HG03565 (cell line): ENCODE measurements around the gene FRYL.
"Not testable (repeated sequence)": the region's sequence is repeated elsewhere in the genome, so short reads cannot be mapped to it uniquely, and the experiment has no call there.

ENCODE experiments used
- ATAC-seq: cut with Tn5 transposase; IDR thresholded peaks from one replicate; pipeline ENCODE4 v1.9.1; 2021; ENCODE audit warnings: mild to moderate bottlenecking, moderate library complexity; ENCODE audit not compliant: unreplicated experiment

The FRYL gene

DNA sequence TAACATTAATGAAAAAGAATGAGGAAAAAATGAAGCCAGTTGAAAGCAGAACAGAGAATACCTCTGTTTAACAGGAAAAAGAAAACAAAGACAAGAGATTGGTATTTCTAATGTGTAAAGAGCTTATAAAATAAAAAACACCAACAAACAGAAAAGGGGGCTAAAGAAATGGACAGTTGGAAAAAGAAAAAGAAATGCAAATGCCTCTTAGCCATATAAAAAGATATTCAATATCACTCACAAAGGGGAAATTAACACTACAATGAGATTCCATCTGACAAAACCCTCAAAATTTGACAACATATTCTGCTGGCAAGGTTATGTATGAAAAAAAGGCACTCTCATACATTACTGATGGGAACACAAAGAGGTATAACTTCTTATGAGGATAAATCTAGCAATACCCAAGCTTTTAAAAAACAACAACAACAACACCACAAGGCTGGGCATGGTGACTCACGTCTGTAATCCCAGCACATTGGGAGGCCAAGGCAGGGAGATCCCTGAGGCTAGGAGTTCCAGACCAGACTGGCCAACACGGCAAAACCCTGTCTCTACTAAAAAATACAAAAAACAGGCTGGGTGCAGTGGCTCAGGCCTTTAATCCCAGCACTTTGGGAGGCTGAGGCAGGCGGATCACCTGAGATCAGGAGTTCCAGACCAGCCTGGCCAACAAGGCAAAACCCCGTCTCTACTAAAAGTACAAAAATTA lies 75.8 kb downstream of the FRYL start:
- ATAC-seq: no peak

DNA sequence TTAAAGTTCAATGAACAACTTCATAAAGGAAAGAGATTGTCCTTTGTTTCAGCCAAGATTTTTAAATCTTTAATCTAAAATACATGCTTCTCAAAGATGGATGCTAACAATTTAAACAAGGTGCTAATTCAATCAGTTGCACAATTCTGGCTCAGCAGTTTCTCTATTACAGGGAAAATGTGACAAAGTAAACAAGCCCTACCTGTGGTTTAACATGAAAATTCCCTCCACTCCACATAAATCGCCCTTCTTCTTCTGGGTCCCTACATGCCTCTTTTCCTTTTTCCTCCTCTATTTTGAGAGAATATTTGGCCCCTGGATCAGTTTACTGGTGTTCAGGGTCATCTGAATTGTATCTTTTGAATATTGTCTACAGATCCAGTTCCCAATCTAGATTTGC lies 80.6 kb downstream of the FRYL start:
- ATAC-seq: peak; percentile 6

DNA sequence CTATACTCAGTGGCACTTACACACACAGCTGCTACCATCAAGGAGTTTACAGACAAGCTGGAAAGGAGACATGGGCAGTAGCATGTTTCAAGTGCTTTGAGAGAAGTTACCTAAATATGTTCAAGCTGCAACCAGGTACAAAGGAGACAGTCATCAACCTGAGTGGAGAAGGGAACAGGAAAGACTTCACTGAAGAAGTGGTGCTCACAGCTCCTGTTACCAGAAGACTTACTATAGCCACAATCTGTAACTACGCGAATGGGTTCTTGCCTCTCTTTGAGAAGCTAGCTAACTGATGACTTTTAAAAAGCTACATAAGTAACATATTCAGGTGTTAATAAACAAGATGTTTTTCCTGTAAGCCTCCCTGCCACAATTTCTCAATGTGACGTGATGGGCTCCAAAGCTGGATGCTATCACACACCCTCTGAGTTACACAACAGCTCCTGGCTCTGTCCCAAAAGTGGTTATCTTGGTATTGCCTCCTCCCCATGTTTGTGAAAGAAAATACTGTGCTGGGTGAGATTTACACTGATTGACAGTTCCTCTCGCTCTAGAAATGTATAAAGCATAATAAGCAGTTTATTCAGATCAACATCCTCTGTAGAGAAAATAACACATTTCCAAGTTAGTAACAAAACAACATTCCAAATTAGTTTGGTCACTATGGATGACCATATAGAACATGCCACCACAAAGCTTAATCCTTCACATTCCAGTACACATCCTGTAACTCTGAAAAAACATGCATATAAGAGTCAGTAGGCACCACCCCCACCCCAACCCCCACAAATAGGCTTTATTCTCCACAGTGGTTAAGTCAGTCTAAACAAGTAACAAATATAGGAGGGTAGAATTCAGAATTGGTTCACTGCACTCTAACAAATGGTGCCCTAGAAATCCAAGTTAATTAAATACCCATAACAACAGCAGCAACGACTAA lies 81.8 kb downstream of the FRYL start:
- ATAC-seq: no peak

DNA sequence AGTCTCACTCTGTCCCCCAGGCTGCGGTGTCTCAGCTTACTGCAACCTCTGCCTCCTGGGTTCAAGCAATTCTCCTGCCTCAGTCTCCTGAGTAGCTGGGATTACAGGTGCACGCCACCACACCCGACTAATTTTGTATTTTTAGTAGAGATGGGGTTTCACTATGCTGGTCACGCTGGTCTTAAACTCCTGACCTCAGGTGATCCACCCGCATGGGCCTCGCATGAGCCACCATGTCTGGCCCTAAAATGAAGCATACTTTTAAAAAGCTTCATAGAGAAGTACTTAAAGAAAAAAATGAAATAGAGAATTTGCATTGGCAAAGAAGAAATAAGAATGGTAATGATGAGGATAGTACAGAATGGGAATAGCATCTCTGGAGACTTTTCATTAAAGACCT lies 82.6 kb downstream of the FRYL start:
- not testable (repeated sequence) for ATAC-seq

DNA sequence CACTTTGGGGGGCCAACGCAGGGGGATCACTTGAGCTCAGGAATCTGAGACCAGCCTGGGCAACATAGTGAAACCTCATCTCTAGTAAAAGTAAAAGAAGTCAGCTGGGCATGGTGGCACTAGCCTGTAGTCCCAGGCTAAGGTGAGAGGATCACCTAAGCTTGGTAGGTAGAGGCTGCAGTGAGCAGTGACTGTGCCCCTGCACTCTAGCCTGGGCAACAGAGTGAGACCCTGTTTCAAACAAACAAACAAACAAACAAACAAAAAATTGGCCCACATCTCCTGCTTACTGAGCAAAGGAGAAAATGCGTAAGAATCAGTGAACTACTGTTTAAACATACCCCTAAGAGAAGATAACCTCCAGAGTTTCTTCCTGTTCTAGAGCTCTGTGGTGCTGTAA lies 85.3 kb downstream of the FRYL start:
- ATAC-seq: no peak

DNA sequence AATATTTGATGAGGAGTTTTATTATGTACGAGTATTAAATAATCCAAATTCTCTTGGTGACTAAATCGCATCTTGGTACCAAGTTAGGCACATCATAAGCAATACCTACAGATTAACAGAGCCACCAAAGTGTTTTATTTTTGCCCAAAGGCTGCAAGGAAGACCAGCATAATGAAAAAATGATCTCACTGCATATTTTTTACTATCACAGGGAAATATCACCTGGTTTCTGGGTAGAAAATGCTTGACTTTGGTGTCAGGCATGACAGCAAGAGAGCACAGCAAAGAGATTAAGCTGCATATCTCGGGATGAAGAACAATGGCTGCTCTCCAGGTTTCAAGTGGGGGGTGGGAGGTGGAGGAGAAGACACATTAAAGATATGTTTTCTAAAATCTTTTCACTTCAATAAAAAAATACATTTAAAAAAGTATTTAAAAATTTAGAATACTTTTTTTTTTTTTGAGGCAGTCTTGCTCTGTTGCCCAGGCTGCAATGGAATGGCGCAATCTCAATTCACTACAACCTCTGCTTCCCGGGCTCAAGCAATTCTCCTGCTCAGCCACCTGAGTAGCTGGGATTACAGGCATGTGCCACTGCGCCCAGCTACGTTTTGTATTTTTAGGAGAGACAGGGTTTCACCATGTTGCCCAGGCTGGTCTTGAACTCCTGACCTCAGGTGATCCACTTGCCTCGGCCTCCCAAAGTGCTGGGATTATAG lies 86.1 kb downstream of the FRYL start:
- no peak for ATAC-seq

DNA sequence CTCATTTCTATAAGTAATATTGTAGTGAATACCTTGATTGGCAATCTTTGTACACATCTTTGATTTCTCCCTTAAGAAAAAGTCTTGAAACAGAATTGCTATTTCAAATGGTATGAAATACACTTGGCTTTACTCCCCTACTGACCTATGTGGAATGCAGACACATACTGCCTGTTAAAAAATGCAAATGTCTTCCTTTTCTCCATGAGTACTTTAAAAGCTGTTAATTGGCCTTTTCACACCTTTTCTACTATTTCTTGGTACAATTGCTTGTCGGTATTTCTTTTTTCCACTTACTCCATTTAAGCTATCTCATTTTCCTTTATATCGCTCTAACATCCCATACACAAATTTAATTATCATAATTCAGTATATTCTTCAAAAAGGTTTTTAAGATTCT lies 87.2 kb downstream of the FRYL start:
- no peak for ATAC-seq

DNA sequence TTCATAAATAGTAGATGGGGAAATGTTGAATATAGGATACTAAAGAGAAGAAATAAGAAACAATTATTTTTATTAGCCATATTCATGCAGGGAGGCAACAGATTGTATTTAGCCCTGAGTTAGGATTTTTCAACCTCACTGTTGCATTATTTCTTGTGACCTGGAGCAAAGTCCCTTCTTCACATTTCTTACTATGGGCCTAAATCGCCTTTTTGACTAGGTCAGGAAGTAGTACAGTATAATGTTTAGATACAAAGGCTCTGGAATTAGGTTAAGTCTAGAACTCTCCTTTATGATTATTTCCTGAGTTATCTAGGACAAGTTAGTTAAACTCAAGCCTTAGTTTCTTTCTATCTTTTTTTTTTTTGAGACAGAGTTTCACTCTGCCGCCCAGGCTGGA lies 88.0 kb downstream of the FRYL start:
- no peak for ATAC-seq

DNA sequence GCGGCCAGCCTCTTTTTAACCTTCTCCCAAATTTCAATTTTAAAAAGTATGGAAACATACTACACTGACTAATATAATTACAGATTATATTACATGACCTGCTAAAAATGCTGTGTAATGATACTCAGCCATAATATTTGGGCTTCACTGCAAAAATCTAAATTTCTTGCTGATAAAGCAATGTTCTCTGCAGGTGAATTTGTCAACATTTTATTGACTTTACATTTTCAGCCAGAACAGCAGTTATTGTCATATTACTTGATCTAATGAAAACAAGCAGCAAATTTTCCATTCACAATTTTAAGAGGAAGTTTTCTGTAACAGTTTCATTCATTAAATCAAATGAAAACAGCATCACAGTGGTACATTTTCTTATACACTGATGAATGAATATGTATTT lies 91.1 kb downstream of the FRYL start:
- no peak for ATAC-seq

DNA sequence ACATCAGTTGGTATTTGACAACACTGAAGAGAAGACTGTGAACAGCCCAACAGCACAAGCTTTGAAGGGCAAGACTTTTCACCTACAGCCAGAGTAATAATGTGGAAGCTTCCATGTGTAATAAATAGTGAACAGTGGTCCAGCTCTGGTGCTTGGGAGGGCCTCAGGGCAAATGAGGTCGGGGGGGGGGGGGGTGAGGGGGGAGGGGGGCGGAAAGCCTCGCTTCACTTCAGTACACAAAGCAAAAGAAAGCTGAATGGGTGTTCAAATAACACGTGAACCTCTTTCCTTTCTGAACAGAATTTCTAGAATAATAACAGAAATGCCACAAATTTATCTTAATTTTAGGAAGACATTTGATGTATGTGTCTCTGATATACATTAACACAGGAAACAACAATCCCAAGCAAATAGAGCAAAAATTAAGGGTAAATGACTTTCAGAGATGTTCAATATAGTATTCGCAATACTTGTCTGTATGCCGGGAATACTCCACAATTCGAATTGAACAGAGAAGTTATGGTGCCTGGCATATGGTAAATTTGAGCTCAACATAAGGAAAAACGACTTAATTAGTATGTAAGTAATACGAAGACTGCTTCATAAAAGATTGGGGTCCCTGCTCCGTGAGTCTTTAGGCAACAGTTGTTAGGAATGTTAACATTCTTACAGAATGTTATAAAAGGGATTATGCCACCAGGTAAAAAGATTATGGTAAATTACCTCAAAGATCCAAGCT lies 92.6 kb downstream of the FRYL start:
- ATAC-seq: no peak

DNA sequence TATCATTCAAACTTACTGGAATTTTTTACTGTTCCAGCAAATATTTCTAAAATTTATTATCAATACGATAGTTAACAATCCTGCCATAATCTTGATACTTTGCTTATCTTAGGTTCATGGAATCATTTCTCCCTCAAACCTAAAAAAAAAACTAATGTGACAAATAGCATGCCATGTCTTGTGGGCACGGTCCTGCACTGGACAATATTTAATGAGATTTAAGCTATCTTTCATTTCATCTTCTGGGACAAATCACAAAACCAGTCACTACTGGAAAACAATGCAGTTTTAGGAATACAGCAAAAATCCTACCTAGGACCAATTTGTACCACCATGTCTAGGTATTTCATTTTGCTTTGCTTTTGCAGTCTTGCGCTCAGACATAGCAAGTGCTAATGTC lies 93.7 kb downstream of the FRYL start:
- ATAC-seq: no peak

DNA sequence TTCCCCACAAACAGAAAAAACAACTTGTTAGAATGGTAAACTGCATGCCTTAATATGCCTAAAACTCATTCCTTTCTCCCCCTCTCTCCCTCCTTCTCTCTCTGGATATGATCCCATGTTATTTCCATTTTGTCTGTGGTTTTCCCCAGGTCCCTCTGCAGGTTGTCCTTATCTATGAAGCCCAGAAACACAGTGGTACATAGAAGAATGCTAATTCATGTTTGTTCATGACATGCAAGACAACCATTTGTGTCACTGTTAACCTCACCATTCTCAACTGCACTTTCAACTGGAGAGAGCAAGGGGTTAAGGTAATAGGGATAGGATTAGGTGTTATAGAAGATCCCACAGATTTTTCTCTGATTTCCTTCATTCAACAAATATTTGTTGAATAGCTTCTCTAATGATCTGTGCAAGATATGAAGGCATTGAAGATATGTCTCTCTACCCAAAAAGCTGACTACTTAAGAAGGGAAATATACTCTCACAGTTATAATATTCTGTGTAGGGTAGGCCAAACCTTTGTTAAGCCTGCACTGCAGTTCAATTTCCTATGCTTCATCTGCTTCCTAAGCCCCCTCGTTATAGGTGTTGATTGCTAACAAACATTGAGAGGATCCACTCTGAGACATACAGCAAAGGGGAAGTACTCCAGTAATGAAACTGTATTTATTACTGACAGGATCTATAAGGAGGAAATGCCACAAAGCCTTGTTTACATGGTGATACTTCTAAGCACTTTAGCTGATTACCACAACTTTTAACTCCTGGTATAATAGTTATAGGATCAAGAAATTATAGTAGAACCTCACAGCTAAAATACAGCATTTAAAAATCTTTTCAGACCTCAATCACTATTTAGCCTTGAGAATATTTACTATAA lies 96.1 kb downstream of the FRYL start:
- peak; percentile 70 for ATAC-seq

DNA sequence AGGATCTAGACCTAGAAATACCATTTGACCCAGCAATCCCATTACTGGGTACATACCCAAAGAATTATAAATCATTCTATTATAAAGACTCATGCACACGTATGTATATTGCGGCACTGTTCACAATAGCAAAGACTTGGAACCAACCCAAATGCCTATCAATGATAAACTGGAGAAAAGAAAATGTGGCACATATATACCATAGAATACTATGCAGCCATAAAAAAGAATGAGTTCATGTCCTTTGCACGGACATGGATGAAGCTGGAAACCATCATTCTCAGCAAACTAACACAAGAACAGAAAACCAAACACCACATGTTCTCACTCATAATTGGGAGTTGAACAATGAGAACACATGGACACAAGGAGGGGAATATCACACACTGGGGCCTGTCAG lies 97.2 kb downstream of the FRYL start:
- not testable (repeated sequence) for ATAC-seq

DNA sequence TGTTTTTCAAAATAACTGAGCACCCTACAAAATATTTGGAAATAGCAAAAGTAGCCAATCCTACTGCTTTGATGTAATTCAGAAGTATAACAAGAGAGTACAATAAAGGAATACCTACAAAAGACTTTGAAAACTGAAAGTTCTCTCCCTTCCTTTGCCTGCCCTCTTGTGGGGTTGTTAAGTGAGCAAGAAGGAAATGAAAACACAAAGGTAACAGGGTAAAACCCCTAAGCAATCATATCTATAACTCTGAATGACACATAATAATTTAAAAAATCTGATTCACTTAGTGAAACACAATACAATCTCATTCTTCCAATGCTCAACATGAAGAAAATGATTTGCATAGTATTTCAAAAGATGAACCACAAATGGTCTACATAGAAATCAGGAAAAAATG lies 98.2 kb downstream of the FRYL start:
- ATAC-seq: peak; percentile 68

DNA sequence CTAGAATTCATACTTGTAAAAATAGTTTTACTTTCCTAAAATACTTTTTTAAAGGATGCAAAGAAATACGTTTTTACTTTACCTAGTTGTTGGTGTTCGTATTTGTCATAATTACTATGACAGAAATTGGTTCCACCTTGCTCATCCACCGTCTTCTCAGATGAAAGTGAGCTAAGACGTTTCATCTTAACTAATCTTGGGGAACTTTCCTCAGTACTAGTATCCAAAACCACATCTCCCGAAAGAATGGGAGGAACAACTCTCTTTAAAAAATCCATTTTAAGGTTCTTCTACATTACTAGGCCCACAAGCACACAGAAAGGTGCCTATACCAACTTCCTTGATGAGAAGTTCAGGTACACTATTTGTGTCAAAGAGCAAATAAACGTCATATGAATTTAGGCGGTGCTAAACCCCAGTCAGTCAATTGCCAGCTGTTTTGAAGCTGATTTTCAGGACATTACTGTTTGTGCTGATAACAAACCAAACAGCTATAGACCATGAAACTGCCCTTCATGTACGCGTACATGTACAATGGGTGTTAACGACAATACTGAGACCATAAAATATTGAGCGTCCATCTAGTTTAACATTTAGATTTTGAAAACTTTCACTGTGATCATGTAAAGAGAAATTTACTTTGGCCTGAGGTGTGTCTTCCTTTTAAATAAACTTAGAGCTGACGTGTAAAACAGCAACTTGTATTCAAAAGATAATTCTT lies 99.1 kb downstream of the FRYL start:
- no peak for ATAC-seq

DNA sequence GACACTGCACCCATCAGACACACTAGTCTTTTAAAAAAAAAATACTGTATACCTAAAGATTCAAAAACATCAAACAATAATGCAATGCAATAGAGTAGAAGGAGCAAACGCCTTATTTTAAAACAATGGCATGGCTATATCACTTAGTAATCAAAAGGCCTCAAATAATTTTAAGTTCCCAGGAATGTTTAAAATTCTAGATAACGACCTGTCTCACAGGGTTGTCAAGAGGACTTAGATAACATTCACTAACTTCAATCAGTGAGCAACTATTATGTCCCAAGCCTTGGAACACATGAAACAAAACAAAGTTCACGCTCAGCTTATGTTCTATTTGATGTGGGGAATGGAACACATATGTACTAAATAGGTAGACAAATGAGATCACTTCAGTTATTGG lies 106.5 kb downstream of the FRYL start:
- no peak for ATAC-seq

DNA sequence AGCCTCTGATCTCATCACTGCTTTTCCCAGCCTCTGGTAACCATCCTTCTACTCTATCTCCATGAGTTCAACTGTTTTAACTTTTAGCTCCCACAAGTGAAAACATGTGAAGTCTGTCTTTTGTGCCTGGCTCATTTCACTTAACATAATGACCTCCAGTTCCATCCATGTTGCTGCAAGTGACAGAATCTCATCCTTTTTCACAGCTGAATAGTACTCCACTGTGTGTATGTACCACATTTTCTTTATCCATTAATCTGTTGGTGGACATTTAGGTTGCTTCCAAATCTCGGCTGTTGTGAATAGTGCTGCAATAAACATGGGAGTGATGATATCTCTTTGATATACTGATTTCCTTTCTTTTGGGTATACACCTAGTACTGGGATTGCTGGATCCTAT lies 109.5 kb downstream of the FRYL start:
- ATAC-seq: no peak

DNA sequence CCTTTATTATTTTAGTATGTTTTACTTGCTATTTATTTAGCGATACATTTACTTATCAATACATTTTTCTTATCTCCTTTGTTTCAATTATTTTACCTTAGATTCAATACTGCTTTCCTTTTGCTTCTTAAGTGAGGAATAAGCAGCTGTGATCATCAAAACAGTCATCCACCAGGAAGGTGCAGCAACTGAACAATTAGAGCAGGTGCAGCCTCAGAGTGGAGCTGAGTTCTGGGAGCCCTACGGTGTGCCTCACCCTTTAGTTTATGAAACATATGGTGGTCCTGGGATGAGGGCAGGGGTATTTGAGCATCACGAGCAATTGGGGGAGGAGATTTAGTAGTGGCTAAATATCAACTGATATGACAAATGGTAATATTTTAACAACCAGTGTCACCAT lies 111.0 kb downstream of the FRYL start:
- ATAC-seq: no peak

DNA sequence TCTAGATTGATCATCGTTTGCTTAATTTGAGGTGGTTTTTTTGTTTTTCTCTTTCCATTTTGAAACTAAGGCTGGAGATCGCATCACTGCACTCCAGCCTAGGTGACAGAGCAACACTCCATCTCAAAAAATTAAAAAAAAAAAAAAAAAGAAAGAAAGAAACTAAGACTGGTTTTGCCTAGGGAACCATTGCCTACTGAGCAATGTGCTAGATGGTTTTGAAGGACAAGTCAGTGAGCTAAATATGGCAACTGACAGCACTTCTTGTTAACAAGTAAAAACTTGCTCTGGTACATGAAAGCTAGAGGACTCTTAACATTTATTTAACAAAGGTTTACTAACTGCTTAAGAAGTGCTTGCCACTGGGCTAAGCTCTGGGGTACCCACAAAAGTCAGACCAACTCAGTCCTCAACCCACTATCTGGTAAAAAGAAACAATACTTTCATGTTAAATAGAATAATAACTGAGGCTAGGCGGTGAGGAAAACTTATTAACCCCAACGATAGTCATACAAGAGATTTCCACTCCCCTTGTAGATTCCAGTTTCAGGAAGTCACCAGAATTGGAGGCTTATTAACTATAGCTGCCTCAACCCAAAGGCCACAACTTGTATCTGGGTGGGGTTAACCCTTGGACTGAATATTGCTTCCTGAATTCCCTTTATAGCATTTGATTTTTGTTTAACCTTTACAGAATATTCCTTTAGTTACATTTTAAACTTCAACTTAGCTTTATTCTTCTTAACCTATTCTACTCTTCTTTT lies 111.6 kb downstream of the FRYL start:
- ATAC-seq: peak; percentile 45
